Psoas muscle (tissue), 8 donors: ENCODE results near the gene UFD1. TPM values are rescaled to one million over a fixed set of nuclear protein-coding genes. Genes with fewer than 3 reads are reported as not detected.

ENCODE experiments used
- ATAC-seq, 4 donors: fragments of 200-7000 bp; cut with Tn5 transposase; one replicate each; pipeline ENCODE4 v1.9.1; 2020; ENCODE audit warnings: moderate library complexity in 3 of 4, mild to moderate bottlenecking in 2 of 4
- DNase-seq, 2 donors: peaks; one replicate each; pipeline ENCODE4 v3.0.0-alpha.2; 2020
- H3K27ac ChIP-seq: fragments of 200-600 bp; one replicate; pipeline ENCODE4 v1.8.0; 2022
- H3K27me3 ChIP-seq, 3 donors: fragments of 200-600 bp in 1 of 3; one replicate each; pipeline versions ENCODE4 v1.6.1 to v1.8.0; 2013 to 2022; ENCODE audit warnings: low read length in 2 of 3, mild to moderate bottlenecking in 2 of 3, moderate library complexity in 1 of 3; ENCODE audit not compliant: insufficient read depth in 3 of 3
- H3K36me3 ChIP-seq, 2 donors: fragments of 200-600 bp in 1 of 2; one replicate each; pipeline versions ENCODE4 v1.6.1 to v1.8.0; 2013 to 2022; ENCODE audit warnings: low read depth in 1 of 2, mild to moderate bottlenecking in 1 of 2, moderate library complexity in 1 of 2; ENCODE audit not compliant: insufficient read depth in 1 of 2
- H3K4me1 ChIP-seq: fragments of 200-600 bp; one replicate; pipeline ENCODE4 v1.8.0; 2022
- H3K4me3 ChIP-seq: fragments of 200-600 bp; one replicate; pipeline ENCODE4 v1.8.0; 2022; ENCODE audit warnings: mild to moderate bottlenecking
- H3K9me3 ChIP-seq: fragments of 200-600 bp; one replicate; pipeline ENCODE4 v1.8.0; 2022
- CTCF ChIP-seq: fragments of 200-600 bp; IDR thresholded peaks from one replicate; pipeline ENCODE4 v1.8.0; 2022; ENCODE audit warnings: antibody characterized with exemption
- WGBS, 3 donors: extraction: QIAGEN DNeasy Blood & Tissue Kit; methylation state at CpG; one replicate each; pipeline versions ENCODE4 v1.1.6 to v1.1.7; 2013; 5-methylcytosine and 5-hydroxymethylcytosine counted together
- intact Hi-C, 2 donors: fragments of 100-400 bp; cut with DNase I; formaldehyde crosslinking; loops; one replicate each; pipeline versions ENCODE4 v1.11.0 to v1.14.2; 2022
- long read RNA-seq, 2 donors: library from polyadenylated mRNA; unstranded; transcript quantifications; one replicate each; pipeline ENCODE4 v2.0.0, GENCODE V29; 2021
- polyA plus RNA-seq, 3 donors: library from polyadenylated mRNA; stranded (reverse); fragments of 200-250 nt; gene quantifications; one replicate each; pipeline ENCODE4 v1.2.3, GENCODE V29; 2013
- total RNA-seq, 4 donors: library from RNA; stranded (reverse); fragmentation: NEBNext Ultra II Directional in 2 of 4; extraction: Animal tissue kit (Norgen Biotek cat#: 25700) in 2 of 4; gene quantifications; one replicate each; pipeline versions ENCODE4 v1.2.1 to v1.2.4, GENCODE V29; 2021 to 2023
- donor health status: healthy with polysubstance abuse.
- donor health status: DM: no; HTN: no; CAD: no; lungs with moderate emphysema.
- donor health status: Bipolar disorder and iron deficiency.
- donor health status: healthy.
- donor health status: DM: yes; HTN: yes; CAD: no.
- donor health status: DM: no; HTN: no; CAD: no.
- donor health status: DM: no; HTN: no; CAD: no.
- donor health status: DM: yes; HTN: yes; CAD: no.

Gene UFD1
- 10 to 100 TPM; 44.3 to 97.4 (median 58.4) TPM for total RNA-seq
- polyA plus RNA-seq: 100 to 1,000 TPM in 2 of 3 donors, 10 to 100 TPM in 1; 79.6 to 226 (median 124) TPM
- long read RNA-seq, donor 1, transcript UFD1-201 (12 exons, 1,814 nt): major isoform, 28 of 53 reads
- long read RNA-seq, donor 1, partial matches to known transcripts: 2 of 53 reads
- long read RNA-seq, donor 1, other reads (novel, unspliced or antisense): 23 of 53 reads
- long read RNA-seq, donor 2, full-length matches to known transcripts: 82 of 197 reads
- long read RNA-seq, donor 2, partial matches to known transcripts: 4 of 197 reads
- long read RNA-seq, donor 2, other reads (novel, unspliced or antisense): 111 of 197 reads

GRCh38 chr22:19478901-19479354, at the start of gene UFD1:
TSS of gene UFD1 (minus strand) at chr22:19479193. CDS start at chr22:19479085, 108 bp downstream.
- ATAC-seq (peak; percentile 83 to 87 (median 86)), DNase-seq (peak; percentile 89 to 96)
- no peaks in the 10 kb centered on the region for H3K9me3 ChIP-seq
- H3K27ac ChIP-seq: peak within 1 kb of the TSS; percentile 97
- peaks cover 0 to 17% of the 10 kb centered on the region in 2 donors for H3K36me3 ChIP-seq
- TF ChIP-seq CTCF: no peak
- WGBS, 3 donors: 0 to 1% (median 0%) methylated on average over 31 to 42 of the region's 42 CpGs
- peak within 1 kb of the TSS; percentile 84 for H3K4me3 ChIP-seq
- peaks cover 40% of the 10 kb centered on the region for H3K4me1 ChIP-seq
- intact Hi-C loops: loop anchor here (5.0 to 10.0 kb wide), 2 partner anchors 37 to 184 kb away; partner anchors contain the start of gene CLTCL1 (in 1 of the 2)
- no peaks in the 10 kb centered on the region for H3K27me3 ChIP-seq

- no peak for ATAC-seq
- no peak overlapping the region for H3K27ac ChIP-seq
- no peak for DNase-seq
These were observed 48.9 kb upstream of the UFD1 start for GRCh38 chr22:19527861-19528417.

GRCh38 chr22:19527321-19527721, 48.3 kb upstream of the UFD1 start:
- Histone ChIP-seq H3K9me3 (no peaks in the 10 kb centered on the region), H3K36me3 (no peaks in the 10 kb centered on the region), H3K27me3 (peaks cover 0 to 37% (median 7%) of the 10 kb centered on the region in 3 donors), H3K4me1 (peaks cover 9% of the 10 kb centered on the region), H3K27ac (no peak overlapping the region), H3K4me3 (no peak overlapping the region)
- intact Hi-C loops: loop anchor here in 1 of 2 donors (5.0 to 10.0 kb wide), 2 partner anchors 55 to 97 kb away; no protein-coding TSS in a partner anchor
- ATAC-seq (no peak), DNase-seq (no peak)
- no peak for TF ChIP-seq CTCF
- 54 to 64% (median 56%) methylated on average over 5 of the region's 5 CpGs for WGBS, 3 donors

More at GRCh38 chr22:19527861-19528417, 48.9 kb upstream of the UFD1 start:
- 71 to 74% (median 73%) methylated on average over 17 of the region's 17 CpGs for WGBS, 3 donors
- H3K4me1 ChIP-seq: peaks cover 9% of the 10 kb centered on the region
- no peak for TF ChIP-seq CTCF
- no peak overlapping the region for H3K4me3 ChIP-seq
- peaks cover 0 to 30% (median 6%) of the 10 kb centered on the region in 3 donors for H3K27me3 ChIP-seq
- no peaks in the 10 kb centered on the region for H3K9me3 ChIP-seq
- H3K36me3 ChIP-seq: no peaks in the 10 kb centered on the region
- intact Hi-C loops: loop anchor here in 1 of 2 donors (5.0 to 10.0 kb wide), 2 partner anchors 54 to 97 kb away; no protein-coding TSS in a partner anchor

- H3K27ac ChIP-seq: no peak overlapping the region
- TF ChIP-seq CTCF: no peak
- no peaks in the 10 kb centered on the region for H3K9me3 ChIP-seq
- H3K36me3 ChIP-seq: no peaks in the 10 kb centered on the region
- 79 to 88% (median 81%) methylated on average over 7 of the region's 7 CpGs for WGBS, 3 donors
- intact Hi-C loops: loop anchor here in 1 of 2 donors (5.0 to 10.0 kb wide), 2 partner anchors 56 to 98 kb away; no protein-coding TSS in a partner anchor
- DNase-seq (no peak), ATAC-seq (no peak)
- H3K4me3 ChIP-seq: no peak overlapping the region
- peaks cover 9% of the 10 kb centered on the region for H3K4me1 ChIP-seq
- peaks cover 0 to 43% (median 9%) of the 10 kb centered on the region in 3 donors for H3K27me3 ChIP-seq
These were observed 47.7 kb upstream of the UFD1 start for GRCh38 chr22:19526702-19527111.
